GM12878 (cell line): Measurements from ENCODE around the gene MIOS.

Experiments used
- CHD2 ChIP-seq: IDR thresholded peaks from 2 replicates; pipeline ENCODE4 v1.6.1; 2011; ENCODE audit warnings: low read depth, low read length, improper control_type of control experiment, borderline replicate concordance
- CHD4 ChIP-seq: fragments of 200-600 bp; sonication (generic); IDR thresholded peaks from 2 replicates; pipeline ENCODE4 v1.6.1; 2016; ENCODE audit warnings: mild to moderate bottlenecking
- EED ChIP-seq: sonication (generic); IDR thresholded peaks from 2 replicates; pipeline ENCODE4 v1.6.1; 2016; ENCODE audit warnings: antibody characterized with exemption, low read depth
- MYC ChIP-seq: IDR thresholded peaks from 2 replicates; pipeline ENCODE4 v1.6.1; 2011; ENCODE audit warnings: mild to moderate bottlenecking, low read length, moderate library complexity, inconsistent platforms; ENCODE audit not compliant: insufficient read depth, insufficient replicate concordance, insufficient read length, severe bottlenecking
- POLR2A ChIP-seq: IDR thresholded peaks from 2 replicates; pipeline ENCODE4 v1.6.1; 2011; ENCODE audit warnings: low read depth, mild to moderate bottlenecking, low read length
- RB1 ChIP-seq: fragments of 450-650 bp; formaldehyde crosslinking; IDR thresholded peaks from 2 replicates; pipeline ENCODE4 v1.6.1; 2017; ENCODE audit warnings: mild to moderate bottlenecking, borderline replicate concordance
- RBBP5 ChIP-seq: fragments of 200-600 bp; sonication (generic); conservative IDR thresholded peaks from 2 replicates; pipeline ENCODE4 v1.6.1; 2016
- SMAD1 ChIP-seq: fragments of 450-650 bp; IDR thresholded peaks from 2 replicates; pipeline ENCODE4 v1.6.1; 2018; ENCODE audit warnings: mild to moderate bottlenecking, low read depth; ENCODE audit not compliant: partially characterized antibody
- TCF12 ChIP-seq: IDR thresholded peaks from 2 replicates; pipeline ENCODE4 v1.6.1; 2011; ENCODE audit warnings: low read depth, mild to moderate bottlenecking, low read length
- TF ChIP-seq, protein P1 (sequence below), 3 experiments: IDR thresholded peaks in 2 of 3; conservative IDR thresholded peaks in 1 of 3; 2 replicates each; pipeline ENCODE4 v1.5.1; 2011; ENCODE audit warnings: low read depth in 3 of 3, low read length in 3 of 3, mild to moderate bottlenecking in 3 of 3, control low read depth in 2 of 3, moderate library complexity in 2 of 3, inconsistent platforms in 1 of 3, mixed read lengths in 1 of 3; ENCODE audit not compliant: control insufficient read depth in 2 of 3, insufficient read depth in 1 of 3; ENCODE audit errors: extremely low read depth in 1 of 3

DNA sequence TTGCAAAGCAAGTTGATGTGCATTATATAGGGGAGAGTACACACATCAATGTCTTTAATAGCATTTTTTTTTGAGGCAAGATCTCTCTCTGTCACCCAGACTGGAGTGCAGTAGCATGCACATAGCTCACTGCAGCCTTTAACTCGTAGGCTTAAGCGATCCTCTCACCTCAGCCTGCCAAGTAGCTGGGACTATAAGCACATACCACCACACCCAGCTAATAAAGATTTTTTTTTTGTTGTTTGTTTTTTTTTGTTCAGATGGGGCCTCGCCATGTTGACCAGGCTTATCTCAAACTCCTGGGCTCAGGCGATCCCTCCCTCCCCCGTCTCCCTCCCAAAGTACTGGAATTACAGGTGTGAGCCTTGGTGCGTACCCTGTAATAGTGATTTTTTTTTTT, 75.4 kb downstream of the MIOS start:
- no peak for TF ChIP-seq TCF12
- TF ChIP-seq, protein P1, sequence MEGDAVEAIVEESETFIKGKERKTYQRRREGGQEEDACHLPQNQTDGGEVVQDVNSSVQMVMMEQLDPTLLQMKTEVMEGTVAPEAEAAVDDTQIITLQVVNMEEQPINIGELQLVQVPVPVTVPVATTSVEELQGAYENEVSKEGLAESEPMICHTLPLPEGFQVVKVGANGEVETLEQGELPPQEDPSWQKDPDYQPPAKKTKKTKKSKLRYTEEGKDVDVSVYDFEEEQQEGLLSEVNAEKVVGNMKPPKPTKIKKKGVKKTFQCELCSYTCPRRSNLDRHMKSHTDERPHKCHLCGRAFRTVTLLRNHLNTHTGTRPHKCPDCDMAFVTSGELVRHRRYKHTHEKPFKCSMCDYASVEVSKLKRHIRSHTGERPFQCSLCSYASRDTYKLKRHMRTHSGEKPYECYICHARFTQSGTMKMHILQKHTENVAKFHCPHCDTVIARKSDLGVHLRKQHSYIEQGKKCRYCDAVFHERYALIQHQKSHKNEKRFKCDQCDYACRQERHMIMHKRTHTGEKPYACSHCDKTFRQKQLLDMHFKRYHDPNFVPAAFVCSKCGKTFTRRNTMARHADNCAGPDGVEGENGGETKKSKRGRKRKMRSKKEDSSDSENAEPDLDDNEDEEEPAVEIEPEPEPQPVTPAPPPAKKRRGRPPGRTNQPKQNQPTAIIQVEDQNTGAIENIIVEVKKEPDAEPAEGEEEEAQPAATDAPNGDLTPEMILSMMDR (IDR thresholded peaks at IDR 0.05 in 2 of 3, conservative IDR thresholded peaks at IDR 0.05 in 1 of 3; ENCODE audit: control insufficient read depth in 2 of 3, extremely low read depth in 1 of 3, insufficient read depth in 1 of 3, low read depth in 3 of 3, low read length in 3 of 3) = no peak
- no peak for TF ChIP-seq CHD2
- TF ChIP-seq POLR2A = no peak
- no peak for TF ChIP-seq MYC
- no peak for TF ChIP-seq EED
- no peak for TF ChIP-seq RB1
- no peak for TF ChIP-seq SMAD1
- no peak for TF ChIP-seq RBBP5
- no peak for TF ChIP-seq CHD4
